Right renal cortex interstitium (tissue), 3 donors: ENCODE data around the gene CRYGN. TPM values are rescaled to one million over a fixed set of nuclear protein-coding genes. Genes with fewer than 3 reads are reported as not detected.

ENCODE experiments used
- DNase-seq, 3 donors: peaks; one replicate each; pipeline ENCODE4 v3.0.0-alpha.2; 2013; ENCODE audit warnings: low read depth in 3 of 3, low spot score in 2 of 3
- polyA plus RNA-seq, 3 donors: library from polyadenylated mRNA; unstranded; fragments of 120-200 nt; gene quantifications; one replicate each; pipeline ENCODE4 v1.2.1, GENCODE V29; 2013; ENCODE audit not compliant: insufficient read length in 3 of 3

CRYGN gene
- polyA plus RNA-seq, 3 donors = 1.7 to 2.2 (median 2.1) TPM

DNA sequence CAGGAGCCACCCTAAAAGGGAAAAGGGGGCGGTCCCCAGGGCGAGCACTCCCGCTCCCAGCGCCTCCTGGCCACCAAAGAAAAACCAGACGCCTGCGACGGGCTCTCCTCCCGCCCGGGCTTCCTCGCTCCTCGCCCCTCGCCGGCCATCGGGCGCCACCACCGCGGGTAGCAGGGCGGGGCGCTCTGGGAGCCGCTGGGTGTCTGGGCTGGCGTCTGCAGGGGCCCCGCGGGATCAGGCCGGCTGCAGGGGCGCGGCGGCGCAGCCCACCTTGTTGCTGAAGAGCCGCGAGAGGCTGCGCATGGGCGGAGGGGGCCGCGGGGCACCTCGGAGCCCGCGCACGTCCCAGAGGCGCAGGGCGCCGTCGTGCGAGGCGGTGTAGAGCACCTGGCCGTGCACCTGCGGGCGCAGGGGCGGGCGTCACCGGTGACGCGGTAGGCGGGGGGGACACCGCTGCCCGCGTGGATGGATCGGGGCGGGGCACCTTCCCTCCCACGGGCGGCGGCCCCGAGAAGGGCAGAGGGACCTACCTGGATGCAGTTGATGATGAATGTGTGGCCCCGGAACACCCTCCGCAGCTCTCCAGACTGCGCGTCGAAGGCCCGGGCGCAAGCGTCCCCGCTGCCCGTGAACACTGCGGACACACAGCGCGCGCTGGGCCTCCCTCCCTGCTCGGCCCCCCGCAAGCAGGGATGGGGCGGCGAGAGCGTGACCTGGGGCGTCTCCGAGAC is 58.4 kb downstream of the CRYGN start:
- no peak for DNase-seq

- DNase-seq = no peak
These were observed 58.9 kb downstream of the CRYGN start for GRCh38 chr7:151381098-151381347.

GRCh38 chr7:151380199-151381097 is 59.5 kb downstream of the CRYGN start:
- no peak for DNase-seq

DNA sequence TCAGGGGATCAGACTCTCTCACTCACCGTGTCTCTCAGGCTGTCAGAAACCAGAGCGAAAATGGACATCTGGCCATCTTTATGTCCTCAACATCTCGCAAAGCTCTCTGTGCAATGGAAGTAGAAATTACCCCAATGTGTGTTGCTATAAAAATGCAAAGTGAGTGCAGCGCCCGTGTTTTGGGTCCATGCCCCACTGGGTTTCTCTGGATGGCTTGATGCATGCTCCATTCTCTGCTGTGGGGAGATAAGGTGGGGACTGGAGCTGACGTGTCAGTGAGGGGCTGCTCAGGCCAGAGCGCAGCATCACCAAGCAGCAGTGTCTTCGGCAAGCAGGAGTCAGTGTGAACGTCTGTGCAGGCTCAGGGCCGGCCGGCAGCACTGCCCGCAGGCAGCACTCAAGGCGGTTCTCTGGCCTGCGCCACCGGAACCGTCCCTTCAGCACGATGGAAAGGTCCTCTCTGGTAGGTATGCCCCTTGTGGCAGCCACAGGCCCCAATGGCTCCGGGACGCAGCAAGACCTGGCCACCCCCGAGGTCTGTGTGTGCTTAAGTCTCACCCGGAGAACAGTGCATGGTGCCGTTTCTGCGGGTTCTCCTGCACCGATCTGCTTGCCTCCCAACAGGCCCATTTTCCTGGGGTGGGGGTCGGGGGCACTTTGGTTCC is 60.3 kb downstream of the CRYGN start:
- no peak for DNase-seq

- DNase-seq = no peak
These were observed 60.8 kb downstream of the CRYGN start for GRCh38 chr7:151379193-151379520.

Other genes with a start within 250 kb of the CRYGN start
- gene H2BK1, start 229.7 kb downstream of the CRYGN start, polyA plus RNA-seq = not detected
- gene ABCF2, start 212.9 kb downstream of the CRYGN start, polyA plus RNA-seq = 10 to 100 TPM; 23.3 to 24.8 (median 24.3) TPM
- 10 to 100 TPM; 20.4 to 22.6 (median 21.4) TPM for gene CHPF2, start 207.7 kb downstream of the CRYGN start, polyA plus RNA-seq
- 10 to 100 TPM; 52.6 to 58.6 (median 54.5) TPM for gene SMARCD3, start 191.4 kb downstream of the CRYGN start, polyA plus RNA-seq
- gene NUB1, start 98.3 kb downstream of the CRYGN start, polyA plus RNA-seq = 10 to 100 TPM; 80.3 to 97.9 (median 86.6) TPM
- gene WDR86, start 30.1 kb downstream of the CRYGN start, polyA plus RNA-seq = 10 to 100 TPM; 20.4 to 23.6 (median 21.1) TPM
- gene RHEB, start 79.8 kb upstream of the CRYGN start, polyA plus RNA-seq = 100 to 1,000 TPM; 147 to 154 (median 149) TPM